DOHH2 (cell line): Measurements from ENCODE around the gene NAPEPLD.

Source experiments
- EZH2phosphoT487 ChIP-seq: fragments of 200-600 bp; sonication (generic); IDR thresholded peaks from 2 replicates; pipeline ENCODE4 v1.6.1; 2017; ENCODE audit warnings: borderline replicate concordance, mild to moderate bottlenecking, antibody characterized with exemption, low read length, moderate library complexity, mixed read lengths
- TF ChIP-seq, protein P1 (sequence below): fragments of 200-600 bp; sonication (generic); IDR thresholded peaks from one replicate; pipeline ENCODE4 v1.5.1; 2014; ENCODE audit warnings: antibody characterized with exemption, mild to moderate bottlenecking, low read depth, low read length; ENCODE audit not compliant: poor library complexity, severe bottlenecking

- TF ChIP-seq, protein P1, sequence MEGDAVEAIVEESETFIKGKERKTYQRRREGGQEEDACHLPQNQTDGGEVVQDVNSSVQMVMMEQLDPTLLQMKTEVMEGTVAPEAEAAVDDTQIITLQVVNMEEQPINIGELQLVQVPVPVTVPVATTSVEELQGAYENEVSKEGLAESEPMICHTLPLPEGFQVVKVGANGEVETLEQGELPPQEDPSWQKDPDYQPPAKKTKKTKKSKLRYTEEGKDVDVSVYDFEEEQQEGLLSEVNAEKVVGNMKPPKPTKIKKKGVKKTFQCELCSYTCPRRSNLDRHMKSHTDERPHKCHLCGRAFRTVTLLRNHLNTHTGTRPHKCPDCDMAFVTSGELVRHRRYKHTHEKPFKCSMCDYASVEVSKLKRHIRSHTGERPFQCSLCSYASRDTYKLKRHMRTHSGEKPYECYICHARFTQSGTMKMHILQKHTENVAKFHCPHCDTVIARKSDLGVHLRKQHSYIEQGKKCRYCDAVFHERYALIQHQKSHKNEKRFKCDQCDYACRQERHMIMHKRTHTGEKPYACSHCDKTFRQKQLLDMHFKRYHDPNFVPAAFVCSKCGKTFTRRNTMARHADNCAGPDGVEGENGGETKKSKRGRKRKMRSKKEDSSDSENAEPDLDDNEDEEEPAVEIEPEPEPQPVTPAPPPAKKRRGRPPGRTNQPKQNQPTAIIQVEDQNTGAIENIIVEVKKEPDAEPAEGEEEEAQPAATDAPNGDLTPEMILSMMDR = no peak
- TF ChIP-seq EZH2phosphoT487 = no peak
Observed at GRCh38 chr7:103079836-103080235, 69.1 kb downstream of the NAPEPLD start.
